ENCODE measurements around the gene RAD21L1.

The RAD21L1 gene

GRCh38 chr20:1265226-1265915, 39.5 kb downstream of the RAD21L1 start:
- TF ChIP-seq, protein P1, sequence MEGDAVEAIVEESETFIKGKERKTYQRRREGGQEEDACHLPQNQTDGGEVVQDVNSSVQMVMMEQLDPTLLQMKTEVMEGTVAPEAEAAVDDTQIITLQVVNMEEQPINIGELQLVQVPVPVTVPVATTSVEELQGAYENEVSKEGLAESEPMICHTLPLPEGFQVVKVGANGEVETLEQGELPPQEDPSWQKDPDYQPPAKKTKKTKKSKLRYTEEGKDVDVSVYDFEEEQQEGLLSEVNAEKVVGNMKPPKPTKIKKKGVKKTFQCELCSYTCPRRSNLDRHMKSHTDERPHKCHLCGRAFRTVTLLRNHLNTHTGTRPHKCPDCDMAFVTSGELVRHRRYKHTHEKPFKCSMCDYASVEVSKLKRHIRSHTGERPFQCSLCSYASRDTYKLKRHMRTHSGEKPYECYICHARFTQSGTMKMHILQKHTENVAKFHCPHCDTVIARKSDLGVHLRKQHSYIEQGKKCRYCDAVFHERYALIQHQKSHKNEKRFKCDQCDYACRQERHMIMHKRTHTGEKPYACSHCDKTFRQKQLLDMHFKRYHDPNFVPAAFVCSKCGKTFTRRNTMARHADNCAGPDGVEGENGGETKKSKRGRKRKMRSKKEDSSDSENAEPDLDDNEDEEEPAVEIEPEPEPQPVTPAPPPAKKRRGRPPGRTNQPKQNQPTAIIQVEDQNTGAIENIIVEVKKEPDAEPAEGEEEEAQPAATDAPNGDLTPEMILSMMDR (IDR thresholded peaks at IDR 0.05), result no peak

DNA sequence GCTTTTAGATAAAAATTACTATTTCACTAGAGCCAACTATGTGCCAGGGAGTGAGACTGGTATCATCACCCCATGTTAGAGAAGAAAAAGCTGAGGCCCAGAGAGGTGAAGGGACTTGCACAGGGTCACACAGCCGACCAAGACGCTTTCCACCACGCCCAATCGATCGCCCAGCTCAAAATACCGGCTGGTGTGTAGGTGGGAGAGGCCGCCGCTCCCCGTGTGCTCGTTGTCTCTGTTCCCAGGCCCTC, 40.0 kb downstream of the RAD21L1 start:
- TF ChIP-seq, protein P1 (IDR thresholded peaks at IDR 0.05), result no peak

DNA sequence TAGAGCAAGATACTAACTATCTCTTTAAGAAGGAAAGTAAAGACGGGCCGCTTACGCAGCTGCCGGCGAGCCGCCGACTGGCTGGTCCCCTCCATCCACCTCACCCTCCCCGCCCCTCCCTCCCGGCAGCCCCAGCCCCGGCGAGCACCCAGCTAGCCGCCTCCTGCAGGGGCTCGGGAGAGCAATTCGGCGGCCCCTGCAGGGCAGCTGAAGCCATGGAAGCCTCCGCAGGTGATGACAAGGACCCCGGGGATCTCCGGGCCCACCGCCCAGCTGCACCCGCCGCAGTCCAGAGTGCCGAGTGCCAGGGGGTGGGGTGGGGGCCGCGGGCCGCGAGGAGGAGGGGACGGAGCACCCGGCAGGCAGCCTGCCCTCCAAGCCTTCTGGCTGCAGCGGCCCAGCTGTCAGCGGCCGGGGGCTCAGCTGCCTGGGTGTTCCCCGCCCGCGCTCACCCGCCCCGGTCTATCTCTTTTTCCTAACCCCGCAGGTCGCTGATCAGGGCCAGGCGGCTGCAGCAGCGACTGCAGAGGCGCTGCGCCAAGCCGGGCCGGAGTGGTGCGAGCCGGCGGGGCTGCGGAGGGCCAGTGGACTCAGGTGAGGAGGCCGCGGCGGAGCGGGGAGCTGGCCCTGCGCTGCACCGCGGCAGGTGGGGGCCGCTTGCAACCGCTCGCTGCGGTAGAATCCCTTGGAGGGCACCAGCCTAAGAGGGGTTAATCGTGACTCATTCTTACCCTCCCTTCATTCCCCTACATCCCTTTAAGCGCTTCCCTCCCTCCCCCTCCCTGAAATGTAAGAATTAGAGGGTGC, 40.5 kb downstream of the RAD21L1 start, which contains the start of gene SNPH:
TSS of gene SNPH (plus strand) at position 128 of the 807 bp plus-strand sequence. CDS start 29,946 bp downstream, outside the sequence.
- TF ChIP-seq, protein P1 (IDR thresholded peaks at IDR 0.05), result no peak

GRCh38 chr20:1267161-1267560, 41.3 kb downstream of the RAD21L1 start:
- TF ChIP-seq, protein P1 (IDR thresholded peaks at IDR 0.05), result no peak

DNA sequence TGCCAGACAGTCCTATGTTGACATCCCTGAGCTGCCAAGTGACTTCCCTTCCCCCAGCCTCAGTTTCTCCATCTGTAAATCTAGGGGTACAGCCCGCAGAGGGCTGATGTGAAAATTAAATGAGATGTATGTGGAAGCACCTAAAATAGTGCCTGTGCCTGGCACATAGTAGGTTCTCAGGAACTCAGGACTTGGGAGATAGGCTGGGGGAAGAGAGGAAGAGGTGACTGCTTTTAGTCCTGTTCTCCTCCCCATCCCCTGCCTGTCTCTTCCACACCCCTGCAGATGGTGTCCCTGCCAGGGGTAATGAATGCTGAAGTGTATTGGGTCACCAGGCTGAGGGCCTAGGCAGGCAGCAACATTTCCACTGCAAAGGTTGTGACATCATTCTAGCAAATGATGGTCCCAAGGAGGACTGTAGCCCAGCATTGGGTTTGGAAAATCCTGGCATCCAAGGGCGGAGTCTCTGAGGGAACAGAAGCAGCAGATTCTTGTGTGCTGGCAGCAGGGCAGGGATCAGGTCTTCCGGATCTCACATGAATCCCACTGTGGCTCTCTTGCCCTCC, 42.0 kb downstream of the RAD21L1 start:
- TF ChIP-seq, protein P1 (IDR thresholded peaks at IDR 0.05), result no peak

GRCh38 chr20:1269235-1269634, 43.4 kb downstream of the RAD21L1 start:
- TF ChIP-seq, protein P1 (IDR thresholded peaks at IDR 0.05), result no peak

- TF ChIP-seq, protein P1 (IDR thresholded peaks at IDR 0.05), result no peak
Observed at GRCh38 chr20:1269850-1270249, 44.0 kb downstream of the RAD21L1 start.

Data from LNCAP (cell line).